ENCODE data around the gene NEDD4L.

The NEDD4L gene

DNA sequence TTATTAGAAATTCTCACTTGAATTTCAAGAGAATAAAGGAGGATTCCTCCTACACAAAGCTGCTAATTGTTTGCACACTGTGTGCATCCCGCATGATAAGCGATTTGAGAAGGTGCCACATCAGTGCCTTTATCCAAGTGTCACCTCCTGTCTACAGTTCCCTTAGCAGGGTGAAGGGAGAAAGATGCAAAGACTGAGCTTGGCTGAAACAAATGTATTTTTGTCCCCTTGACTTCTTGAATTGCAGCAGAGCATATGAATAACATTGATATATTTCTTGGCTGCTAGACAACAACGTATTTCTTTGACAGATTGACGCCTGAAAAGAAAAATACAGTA, 255.1 kb downstream of the NEDD4L start:
- H3K4me3 ChIP-seq (ENCODE audit: low read depth, low read length), result no peak overlapping the region

DNA sequence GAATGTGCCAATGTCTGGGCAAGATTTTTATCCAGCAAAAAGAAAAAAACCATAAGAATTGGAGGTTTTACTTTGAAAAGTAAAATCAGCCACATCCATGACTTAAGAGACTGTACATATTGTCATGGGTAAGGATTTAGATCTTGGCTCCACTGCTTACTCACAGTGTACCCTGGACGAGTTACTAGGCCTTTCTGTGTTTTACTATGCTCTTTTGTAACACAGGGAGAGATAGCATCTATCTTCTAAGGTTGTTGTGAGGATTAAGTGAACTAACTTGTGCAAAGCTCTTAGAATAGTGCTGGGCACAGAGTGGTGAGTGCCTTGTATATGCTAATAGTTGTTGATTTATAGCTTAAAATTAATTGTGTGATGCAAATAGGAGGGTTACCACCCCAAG, 255.9 kb downstream of the NEDD4L start:
- in situ Hi-C loops (cut with HindIII; ENCODE audit: low sequenced_read_pairs), result no loop called here
- TF ChIP-seq, protein P1, sequence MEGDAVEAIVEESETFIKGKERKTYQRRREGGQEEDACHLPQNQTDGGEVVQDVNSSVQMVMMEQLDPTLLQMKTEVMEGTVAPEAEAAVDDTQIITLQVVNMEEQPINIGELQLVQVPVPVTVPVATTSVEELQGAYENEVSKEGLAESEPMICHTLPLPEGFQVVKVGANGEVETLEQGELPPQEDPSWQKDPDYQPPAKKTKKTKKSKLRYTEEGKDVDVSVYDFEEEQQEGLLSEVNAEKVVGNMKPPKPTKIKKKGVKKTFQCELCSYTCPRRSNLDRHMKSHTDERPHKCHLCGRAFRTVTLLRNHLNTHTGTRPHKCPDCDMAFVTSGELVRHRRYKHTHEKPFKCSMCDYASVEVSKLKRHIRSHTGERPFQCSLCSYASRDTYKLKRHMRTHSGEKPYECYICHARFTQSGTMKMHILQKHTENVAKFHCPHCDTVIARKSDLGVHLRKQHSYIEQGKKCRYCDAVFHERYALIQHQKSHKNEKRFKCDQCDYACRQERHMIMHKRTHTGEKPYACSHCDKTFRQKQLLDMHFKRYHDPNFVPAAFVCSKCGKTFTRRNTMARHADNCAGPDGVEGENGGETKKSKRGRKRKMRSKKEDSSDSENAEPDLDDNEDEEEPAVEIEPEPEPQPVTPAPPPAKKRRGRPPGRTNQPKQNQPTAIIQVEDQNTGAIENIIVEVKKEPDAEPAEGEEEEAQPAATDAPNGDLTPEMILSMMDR (IDR thresholded peaks at IDR 0.05; ENCODE audit: low read depth, low read length, missing control alignments), result no peak
- no peak for DNase-seq (ENCODE audit: low read depth)
- no peak overlapping the region for H3K4me3 ChIP-seq (ENCODE audit: low read depth, low read length)

More for the DNA sequence above, 255.1 kb downstream of the NEDD4L start:
- in situ Hi-C loops (cut with HindIII; ENCODE audit: low sequenced_read_pairs), result no loop called here
- DNase-seq (ENCODE audit: low read depth), result no peak
- TF ChIP-seq, protein P1 (IDR thresholded peaks at IDR 0.05; ENCODE audit: low read depth, low read length, missing control alignments), result no peak

GRCh38 chr18:58300867-58301266, 256.8 kb downstream of the NEDD4L start:
- in situ Hi-C loops (cut with HindIII; ENCODE audit: low sequenced_read_pairs), result no loop called here
- DNase-seq (ENCODE audit: low read depth), result no peak
- H3K4me3 ChIP-seq (ENCODE audit: low read depth, low read length), result no peak overlapping the region
- TF ChIP-seq, protein P1 (IDR thresholded peaks at IDR 0.05; ENCODE audit: low read depth, low read length, missing control alignments), result no peak

DNA sequence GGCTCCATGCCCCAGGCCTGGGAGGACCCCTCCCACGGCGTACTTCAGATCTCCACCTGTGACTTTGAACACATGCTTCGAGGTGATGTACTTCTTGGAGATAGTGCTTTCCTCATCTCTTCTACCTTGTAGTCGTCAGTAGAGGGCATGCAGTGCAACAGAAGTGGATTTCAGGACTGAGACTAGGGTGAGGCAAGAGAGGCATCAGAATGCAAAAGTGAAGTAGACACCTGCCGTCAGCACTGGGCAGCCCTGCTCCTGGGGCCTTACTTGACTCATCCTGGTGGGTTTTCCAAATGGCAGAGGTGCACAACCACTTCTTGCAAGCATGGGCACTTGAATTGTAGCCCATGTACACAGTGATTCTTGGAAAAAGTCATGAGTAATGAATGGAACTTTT, 258.8 kb downstream of the NEDD4L start:
- in situ Hi-C loops (cut with HindIII; ENCODE audit: low sequenced_read_pairs), result no loop called here
- no peak overlapping the region for H3K4me3 ChIP-seq (ENCODE audit: low read depth, low read length)
- no peak for DNase-seq (ENCODE audit: low read depth)
- TF ChIP-seq, protein P1 (IDR thresholded peaks at IDR 0.05; ENCODE audit: low read depth, low read length, missing control alignments), result no peak

DNA sequence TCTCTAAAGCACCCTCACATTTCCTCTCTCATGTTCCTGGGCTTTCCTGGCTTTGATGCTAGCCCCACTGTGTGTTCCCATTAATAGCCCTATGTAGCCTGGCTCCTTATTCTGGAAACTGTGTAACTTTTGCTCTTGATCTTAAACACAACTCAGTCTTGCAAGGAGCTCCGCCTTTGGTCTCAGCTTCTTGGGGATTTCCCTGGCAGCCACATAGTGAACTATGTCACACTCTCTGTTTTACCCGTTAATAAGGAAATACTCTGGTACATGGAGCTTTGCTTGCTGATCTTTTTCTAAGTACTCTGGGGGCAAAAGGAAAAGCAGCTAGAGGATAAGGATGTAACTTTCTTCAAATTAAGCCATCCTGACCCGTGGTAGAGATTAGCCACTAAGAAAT, 259.3 kb downstream of the NEDD4L start:
- TF ChIP-seq, protein P1 (IDR thresholded peaks at IDR 0.05; ENCODE audit: low read depth, low read length, missing control alignments), result no peak
- in situ Hi-C loops (cut with HindIII; ENCODE audit: low sequenced_read_pairs), result no loop called here
- DNase-seq (ENCODE audit: low read depth), result no peak
- no peak overlapping the region for H3K4me3 ChIP-seq (ENCODE audit: low read depth, low read length)

DNA sequence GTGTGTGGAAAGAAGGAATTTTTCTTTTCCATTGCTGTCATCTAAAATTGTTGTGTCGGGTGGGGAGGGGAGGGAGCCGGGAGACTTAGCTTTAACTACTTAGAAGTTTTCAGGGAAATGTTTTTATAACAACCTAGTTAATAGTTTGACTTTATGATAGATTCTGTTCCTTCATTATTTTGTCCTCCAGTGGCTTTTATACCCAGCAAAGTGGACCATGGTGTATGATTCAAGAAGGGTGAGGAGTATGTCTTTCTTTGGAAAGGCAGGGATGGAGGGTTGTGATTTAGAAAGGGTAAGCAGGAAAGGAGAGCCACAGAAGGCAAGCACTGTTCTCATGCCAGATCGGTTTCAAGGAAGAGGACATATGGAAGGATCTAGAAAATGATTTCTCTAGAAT, 261.8 kb downstream of the NEDD4L start:
- H3K4me3 ChIP-seq (ENCODE audit: low read depth, low read length), result no peak overlapping the region
- in situ Hi-C loops (cut with HindIII; ENCODE audit: low sequenced_read_pairs), result no loop called here

More for the DNA sequence above, 261.8 kb downstream of the NEDD4L start:
- DNase-seq (ENCODE audit: low read depth), result no peak
- TF ChIP-seq, protein P1 (IDR thresholded peaks at IDR 0.05; ENCODE audit: low read depth, low read length, missing control alignments), result no peak

Data from astrocyte of the cerebellum (primary cell).